Breast epithelium (tissue), 4 donors: ENCODE results near the gene DENND4B. TPM values are rescaled to one million over a fixed set of nuclear protein-coding genes. Genes with fewer than 3 reads are reported as not detected.
A peak's percentile ranks its signal among the peaks of the same experiment; 100 is the strongest.

Source experiments
- DNase-seq, 2 donors: peaks; one replicate each; pipeline ENCODE4 v3.0.0-alpha.2; 2019; ENCODE audit warnings: low spot score in 2 of 2
- H3K27ac ChIP-seq, 2 donors: fragments of 200-600 bp; sonication (generic) in 1 of 2; one replicate each; pipeline ENCODE4 v1.5.1; 2016 to 2019; ENCODE audit warnings: mild to moderate bottlenecking in 1 of 2
- H3K27me3 ChIP-seq, 2 donors: fragments of 200-600 bp; sonication (generic) in 1 of 2; one replicate each; pipeline versions ENCODE4 v1.5.1 to v1.6.0; 2017 to 2019; ENCODE audit warnings: control low read depth in 1 of 2, mild to moderate bottlenecking in 1 of 2
- H3K36me3 ChIP-seq: fragments of 200-600 bp; one replicate; pipeline ENCODE4 v1.5.1; 2019
- H3K4me1 ChIP-seq, 2 donors: fragments of 200-600 bp; sonication (generic); one replicate each; pipeline ENCODE4 v1.5.1; 2016 to 2019; ENCODE audit warnings: control low read depth in 1 of 2
- H3K4me3 ChIP-seq, 3 donors: fragments of 200-600 bp; sonication (generic); 1 replicate in 2 of 3; 2 replicates in 1 of 3; pipeline ENCODE4 v1.5.1; 2016 to 2019; ENCODE audit warnings: mild to moderate bottlenecking in 3 of 3, moderate library complexity in 2 of 3
- H3K9me3 ChIP-seq, 2 donors: fragments of 200-600 bp; sonication (generic) in 1 of 2; one replicate each; pipeline ENCODE4 v1.5.1; 2016 to 2019; ENCODE audit warnings: control low read depth in 1 of 2
- CTCF ChIP-seq, 3 donors: fragments of 450-650 bp; IDR thresholded peaks; one replicate each; pipeline ENCODE4 v1.5.1; 2016 to 2017; ENCODE audit warnings: antibody characterized with exemption in 3 of 3, mild to moderate bottlenecking in 3 of 3, moderate library complexity in 3 of 3
- POLR2A ChIP-seq: fragments of 450-650 bp; IDR thresholded peaks from one replicate; pipeline ENCODE4 v1.6.1; 2016; ENCODE audit warnings: antibody characterized with exemption, mild to moderate bottlenecking, moderate library complexity
- POLR2AphosphoS5 ChIP-seq, 3 donors: sonication (generic); formaldehyde crosslinking; IDR thresholded peaks; one replicate each; pipeline ENCODE4 v1.6.1; 2017; ENCODE audit warnings: antibody characterized with exemption in 3 of 3
- intact Hi-C: fragments of 100-400 bp; cut with DNase I; formaldehyde crosslinking; loops from one replicate; pipeline ENCODE4 v1.15.1; 2023; ENCODE audit warnings: low total_unique reads
- total RNA-seq, 3 donors: library from RNA; depleted of rRNA; stranded (reverse); fragments of >200 nt; gene quantifications; one replicate each; pipeline ENCODE4 v1.1.0, GENCODE V29; 2016

Gene DENND4B
- total RNA-seq, 3 donors from 2014 or later, result 33.4 to 34.1 (median 33.8) TPM

GRCh38 chr1:153963850-153964331, 17.4 kb upstream of the DENND4B start:
- H3K4me3 ChIP-seq, result peak overlapping the region; percentile 59 to 85 (median 63)
- peak overlapping the region; percentile 95 to 98 for H3K27ac ChIP-seq
- H3K4me1 ChIP-seq, result peaks cover 0 to 20% of the 10 kb centered on the region in 2 donors
- DNase-seq, result peak; percentile 70 to 86
- intact Hi-C loops, result no loop called here
- H3K27me3 ChIP-seq, result no peaks in the 10 kb centered on the region
- no peaks in the 10 kb centered on the region for H3K9me3 ChIP-seq
- H3K36me3 ChIP-seq, result no peaks in the 10 kb centered on the region
- no peak for TF ChIP-seq POLR2AphosphoS5 (IDR thresholded peaks at IDR 0.05)
- peak in 1 of 3 donors; percentile 4 for TF ChIP-seq CTCF (IDR thresholded peaks at IDR 0.05)
- TF ChIP-seq POLR2A, result no peak

- Histone ChIP-seq H3K27ac (peak within 1 kb of the TSS; percentile 95 to 98), H3K4me3 (peak within 1 kb of the TSS; percentile 59 to 85 (median 63)), H3K27me3 (no peaks in the 10 kb centered on the region), H3K4me1 (peaks cover 0 to 14% of the 10 kb centered on the region in 2 donors), H3K9me3 (no peaks in the 10 kb centered on the region), H3K36me3 (no peaks in the 10 kb centered on the region)
- DNase-seq, result peak; percentile 99
- intact Hi-C loops, result no loop called here
- TF ChIP-seq POLR2AphosphoS5 (IDR thresholded peaks at IDR 0.05), result peak; percentile 56 to 70 (median 58)
- peak; percentile 46 for TF ChIP-seq POLR2A
- peak in 1 of 3 donors; percentile 7 for TF ChIP-seq CTCF (IDR thresholded peaks at IDR 0.05)
These were observed 16.7 kb upstream of the DENND4B start, which contains the start of gene SLC39A1 for GRCh38 chr1:153963030-153963849. SLC39A1 (minus strand) TSS chr1:153963537; CDS start chr1:153962715, 822 bp downstream.

GRCh38 chr1:153962088-153963029, 15.8 kb upstream of the DENND4B start:
- H3K27ac ChIP-seq, result peak overlapping the region; percentile 95 to 98
- intact Hi-C loops, result no loop called here
- no peaks in the 10 kb centered on the region for H3K36me3 ChIP-seq
- peak in 1 of 2 donors; percentile 53 for DNase-seq
- H3K9me3 ChIP-seq, result no peaks in the 10 kb centered on the region
- TF ChIP-seq CTCF (IDR thresholded peaks at IDR 0.05), result no peak
- no peak for TF ChIP-seq POLR2AphosphoS5 (IDR thresholded peaks at IDR 0.05)
- no peak for TF ChIP-seq POLR2A
- no peaks in the 10 kb centered on the region for H3K27me3 ChIP-seq
- peaks cover 0 to 14% of the 10 kb centered on the region in 2 donors for H3K4me1 ChIP-seq
- peak overlapping the region; percentile 59 to 85 (median 63) for H3K4me3 ChIP-seq

- intact Hi-C loops, result no loop called here
- Histone ChIP-seq H3K4me1 (peaks cover 8 to 17% of the 10 kb centered on the region in 2 donors), H3K9me3 (no peaks in the 10 kb centered on the region), H3K36me3 (no peaks in the 10 kb centered on the region), H3K27ac (peak overlapping the region; percentile 95 to 98), H3K27me3 (no peaks in the 10 kb centered on the region), H3K4me3 (peak overlapping the region in 2 of 3 donors; percentile 59 to 85)
- TF ChIP-seq POLR2A, result no peak
- TF ChIP-seq CTCF (IDR thresholded peaks at IDR 0.05), result no peak
- TF ChIP-seq POLR2AphosphoS5 (IDR thresholded peaks at IDR 0.05), result no peak
- DNase-seq, result no peak
These were observed 14.9 kb upstream of the DENND4B start for GRCh38 chr1:153961421-153961820.
